HG02870 (cell line): ENCODE results near the gene MACROD2.

ENCODE experiments used
- ATAC-seq: cut with Tn5 transposase; IDR thresholded peaks from one replicate; pipeline ENCODE4 v1.9.1; 2021; ENCODE audit warnings: mild to moderate bottlenecking, moderate library complexity; ENCODE audit not compliant: unreplicated experiment

The MACROD2 gene

DNA sequence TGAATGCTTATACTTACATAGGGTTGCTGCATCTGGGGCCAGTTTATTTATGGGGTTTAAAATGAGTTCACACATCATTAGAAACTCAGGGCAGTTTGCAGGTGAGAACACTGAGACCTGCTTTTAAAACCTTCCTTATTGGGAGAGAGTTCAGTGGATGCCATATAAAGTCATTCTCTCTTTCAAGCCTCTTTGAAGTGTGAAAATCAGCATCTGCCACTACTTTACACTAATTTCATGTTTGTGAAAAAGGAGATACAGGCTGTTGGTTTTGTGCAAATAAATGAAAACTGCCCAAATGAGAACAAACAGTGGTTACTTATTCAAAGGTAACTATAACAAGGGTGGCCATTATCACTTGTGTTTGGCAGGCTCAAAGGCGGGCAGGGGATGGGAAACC is 2047.4 kb downstream of the MACROD2 start:
- no peak for ATAC-seq

DNA sequence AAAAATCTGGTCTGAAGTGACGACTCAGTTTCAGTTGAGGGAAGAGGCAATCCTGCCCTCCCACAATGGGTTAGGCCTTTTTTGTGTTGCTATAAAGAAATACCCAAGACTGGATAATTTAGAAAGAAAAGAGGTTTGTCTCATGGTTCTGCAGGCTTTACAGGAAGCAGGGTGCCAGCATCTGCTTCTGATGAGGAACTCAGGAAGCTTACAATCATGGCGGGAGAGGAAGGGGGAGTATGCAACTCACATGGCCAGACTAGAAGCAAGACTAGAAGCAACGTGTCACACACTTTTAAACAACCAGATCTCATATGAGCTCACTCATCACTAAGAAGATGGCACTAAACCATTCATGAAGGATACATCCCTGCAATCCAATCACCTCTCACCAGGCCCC is 2048.6 kb downstream of the MACROD2 start:
- no peak for ATAC-seq

DNA sequence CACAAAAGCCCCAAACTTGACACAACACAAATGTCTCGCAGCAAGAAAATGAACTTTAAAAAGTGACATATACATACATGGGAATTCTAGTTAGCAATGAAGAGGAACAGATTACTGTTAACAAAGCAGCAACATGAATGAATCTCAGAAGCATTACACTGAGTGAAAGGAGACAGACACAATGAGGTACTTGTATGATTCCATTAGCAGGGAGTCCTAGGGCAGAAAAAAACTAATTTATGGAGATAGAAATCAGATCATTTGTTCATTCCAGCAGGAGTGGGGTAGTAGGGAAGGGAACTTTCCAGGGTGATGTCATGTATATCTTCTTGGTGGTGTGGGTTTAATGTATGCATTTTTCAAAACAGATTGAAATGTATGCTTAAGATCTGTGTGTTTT is 2053.6 kb downstream of the MACROD2 start:
- no peak for ATAC-seq

GRCh38 chr20:16049529-16050093 is 2054.3 kb downstream of the MACROD2 start:
- ATAC-seq, result no peak

DNA sequence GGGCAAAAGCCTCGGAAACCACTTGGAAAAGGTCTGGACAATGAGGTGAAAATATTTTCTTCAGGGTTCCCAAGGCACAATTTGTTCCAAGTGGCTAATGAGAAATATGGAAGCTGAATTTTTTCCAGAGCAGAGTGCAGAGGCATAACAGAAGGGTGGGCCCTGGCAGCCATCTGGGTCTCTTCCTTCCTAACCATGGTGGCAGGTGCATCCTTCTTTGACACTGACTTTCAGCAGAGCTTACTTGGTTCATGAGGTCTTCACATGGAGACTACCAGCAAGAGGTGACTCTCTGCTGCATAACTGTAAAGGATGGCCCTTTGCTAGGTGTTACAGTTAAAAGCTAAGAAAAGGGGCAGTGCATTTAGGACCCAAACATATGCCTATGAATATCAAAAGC is 2055.1 kb downstream of the MACROD2 start:
- ATAC-seq, result no peak

- no peak for ATAC-seq
Observed at GRCh38 chr20:16051968-16052367, 2056.7 kb downstream of the MACROD2 start.

GRCh38 chr20:16052456-16052855 is 2057.1 kb downstream of the MACROD2 start:
- no peak for ATAC-seq

DNA sequence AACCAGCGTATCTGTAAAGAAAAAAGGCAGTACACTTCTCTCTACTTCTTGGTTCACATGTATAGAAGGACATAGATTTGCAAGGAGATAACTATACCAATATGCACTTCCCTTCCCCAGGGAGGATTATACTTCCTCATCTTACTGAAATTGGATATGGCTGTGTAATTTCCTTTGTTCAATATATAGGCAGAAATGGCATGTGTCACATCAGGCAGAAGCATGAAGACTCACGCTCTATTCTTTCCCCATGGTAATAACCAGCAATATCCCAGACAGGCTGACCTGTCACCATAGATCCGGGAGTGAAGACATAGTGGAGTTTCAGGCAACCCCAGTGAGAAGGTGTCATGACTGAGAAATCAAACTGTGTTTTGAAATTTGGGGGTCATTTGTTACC is 2059.7 kb downstream of the MACROD2 start:
- ATAC-seq, result no peak

- no peak for ATAC-seq
Observed at GRCh38 chr20:16057651-16058050, 2062.3 kb downstream of the MACROD2 start.

DNA sequence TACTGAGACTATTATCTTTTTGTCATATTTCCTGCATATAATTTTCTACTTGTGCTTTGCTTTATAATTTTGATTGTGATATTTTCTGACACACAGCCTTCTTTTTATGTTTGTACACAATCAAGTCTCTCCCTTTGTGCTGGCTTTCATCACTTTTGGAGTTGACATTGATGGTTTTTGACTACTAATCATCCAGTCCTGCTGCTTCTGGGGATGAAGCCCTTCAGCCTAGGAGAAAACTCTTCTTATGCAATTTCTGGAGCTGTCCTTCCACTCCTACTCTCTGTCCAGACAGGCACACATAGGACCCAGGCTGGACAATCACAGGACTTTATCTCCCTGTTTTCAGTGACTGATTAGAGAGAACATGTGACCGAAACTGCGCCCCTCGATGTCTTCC is 2063.0 kb downstream of the MACROD2 start:
- ATAC-seq, result no peak

DNA sequence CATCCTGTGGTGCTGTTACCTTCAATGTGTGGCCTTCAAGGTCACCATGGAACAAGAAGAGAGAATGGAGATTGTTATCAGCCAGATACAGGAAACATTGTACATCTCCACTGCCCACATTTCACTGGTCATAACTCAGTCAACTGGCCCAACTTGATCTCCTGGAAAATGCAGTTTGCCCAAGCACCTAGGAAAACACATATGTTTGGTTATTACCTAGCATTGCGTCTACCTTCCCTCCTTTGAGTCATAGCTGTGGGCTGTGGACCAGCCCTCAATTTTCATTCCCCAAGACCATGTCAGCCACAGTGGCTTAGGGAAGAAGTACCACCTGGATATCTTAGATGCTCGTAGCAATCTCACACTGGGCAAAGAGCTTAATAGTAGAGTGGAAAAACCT is 2064.5 kb downstream of the MACROD2 start:
- ATAC-seq, result no peak

GRCh38 chr20:16061351-16061750 is 2066.0 kb downstream of the MACROD2 start:
- ATAC-seq, result no peak

- ATAC-seq, result no peak
Observed at GRCh38 chr20:16062661-16063581, 2067.6 kb downstream of the MACROD2 start.

- no peak for ATAC-seq
Observed at GRCh38 chr20:16063881-16064280, 2068.6 kb downstream of the MACROD2 start.

GRCh38 chr20:16064989-16065707 is 2069.8 kb downstream of the MACROD2 start:
- no peak for ATAC-seq

- no peak for ATAC-seq
Observed at GRCh38 chr20:16066571-16066970, 2071.3 kb downstream of the MACROD2 start.

- ATAC-seq, result peak; percentile 88
Observed at GRCh38 chr20:16069389-16070010, 2074.2 kb downstream of the MACROD2 start.

DNA sequence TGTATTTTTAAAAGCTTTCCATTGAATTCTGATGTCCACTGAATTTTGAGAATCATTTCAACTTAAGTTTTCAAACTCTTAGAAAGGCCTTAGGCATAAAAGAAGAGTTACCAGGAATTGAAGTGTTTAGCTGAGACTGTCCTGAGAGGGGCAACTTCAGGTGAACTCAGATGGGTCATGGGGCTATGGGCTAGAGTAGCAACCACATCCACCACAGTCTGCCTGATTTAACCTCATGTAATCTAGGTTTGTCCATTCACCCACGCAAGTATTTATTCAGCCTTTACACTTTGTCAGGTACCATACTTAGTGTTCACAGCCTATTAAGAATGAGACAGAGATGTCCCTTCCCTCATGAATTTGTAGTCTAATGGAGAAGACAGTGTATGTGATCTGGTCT is 2076.9 kb downstream of the MACROD2 start:
- ATAC-seq, result no peak

GRCh38 chr20:16078172-16078898 is 2083.0 kb downstream of the MACROD2 start:
- no peak for ATAC-seq

DNA sequence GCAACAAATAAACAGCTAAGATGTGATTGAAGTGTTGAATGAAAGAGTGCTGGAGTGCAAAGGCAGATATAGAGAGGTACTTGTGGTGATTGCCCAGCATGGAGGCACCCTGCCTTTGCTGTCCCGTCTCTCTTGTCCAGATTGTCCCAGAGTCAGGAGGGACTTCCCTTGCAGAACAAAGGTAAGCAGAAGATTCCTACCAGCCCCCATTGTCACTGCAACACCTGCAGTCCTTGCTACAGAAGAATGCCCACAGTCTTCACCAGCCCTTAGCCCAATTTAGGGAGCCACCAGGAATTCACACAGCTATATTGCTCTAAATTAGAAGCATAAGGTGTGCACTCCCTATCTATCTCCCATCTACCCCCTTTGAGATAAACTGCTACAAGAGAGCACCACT is 2086.1 kb downstream of the MACROD2 start:
- ATAC-seq, result no peak
